WTC11 (cell line): ENCODE data around the gene DYRK1A. TPM values are rescaled to one million over a fixed set of nuclear protein-coding genes. Genes with fewer than 3 reads are reported as not detected.

Experiments used
- ATAC-seq: fragments of 200-7000 bp; cut with Tn5 transposase; 2 replicates; pipeline ENCODE4 v1.10.0; 2021; ENCODE audit warnings: mild to moderate bottlenecking, moderate library complexity
- CTCF ChIA-PET: fragments of 300-600 bp; sonication (Branson Sonifier 250); formaldehyde crosslinking; loops from one replicate; lab custom pipeline; 2021; ENCODE audit warnings: antibody characterized with exemption; lab: Charles Lee
- POLR2A ChIA-PET: fragments of 350-600 bp; sonication (Branson Sonifier 250); formaldehyde crosslinking; loops from one replicate; lab custom pipeline; 2021; ENCODE audit warnings: antibody characterized with exemption; lab: Charles Lee
- DNase-seq: peaks from one replicate; pipeline ENCODE4 v3.0.0; 2021; ENCODE audit warnings: low spot score
- H3K27ac Mint-ChIP-seq: 2 replicates; pipeline ENCODE4 v1.8.0; 2021; ENCODE audit warnings: mixed read lengths
- H3K27me3 Mint-ChIP-seq: 2 replicates; pipeline ENCODE4 v1.8.0; 2021; ENCODE audit warnings: low read depth, mild to moderate bottlenecking, moderate library complexity, mixed read lengths
- H3K36me3 Mint-ChIP-seq: 2 replicates; pipeline ENCODE4 v1.8.0; 2021; ENCODE audit warnings: mixed read lengths
- H3K4me1 Mint-ChIP-seq: 2 replicates; pipeline ENCODE4 v1.8.0; 2022; ENCODE audit warnings: mixed read lengths
- H3K4me3 Mint-ChIP-seq: 2 replicates; pipeline ENCODE4 v1.8.0; 2021; ENCODE audit warnings: mild to moderate bottlenecking, moderate library complexity, mixed read lengths
- H3K9me3 Mint-ChIP-seq: 2 replicates; pipeline ENCODE4 v1.8.0; 2021; ENCODE audit warnings: mixed read lengths
- E2F1 ChIP-seq: sonication (generic); formaldehyde crosslinking; IDR thresholded peaks from 2 replicates; pipeline ENCODE4 v1.8.0; 2022; ENCODE audit warnings: mild to moderate bottlenecking, missing genetic modification reagents
- EMX1 ChIP-seq: fragments of 250-450 bp; sonication (Bioruptor Pico); IDR thresholded peaks from 2 replicates; pipeline ENCODE4 v1.8.0; 2021; ENCODE audit warnings: mild to moderate bottlenecking
- FOXJ3 ChIP-seq: sonication (generic); formaldehyde crosslinking; IDR thresholded peaks from 2 replicates; pipeline ENCODE4 v1.9.0; 2021; ENCODE audit warnings: missing genetic modification reagents, mild to moderate bottlenecking, borderline replicate concordance
- GRHL2 ChIP-seq: fragments of 250-450 bp; sonication (Bioruptor Pico); IDR thresholded peaks from 2 replicates; pipeline ENCODE4 v1.8.0; 2022; ENCODE audit warnings: mild to moderate bottlenecking, moderate library complexity; ENCODE audit not compliant: insufficient replicate concordance, severe bottlenecking
- IRF2 ChIP-seq: sonication (generic); formaldehyde crosslinking; IDR thresholded peaks from 2 replicates; pipeline ENCODE4 v1.8.0; 2022; ENCODE audit warnings: low read depth, missing genetic modification reagents, borderline replicate concordance
- PRRX2 ChIP-seq: fragments of 250-450 bp; sonication (Bioruptor Pico); IDR thresholded peaks from 2 replicates; pipeline ENCODE4 v1.8.0; 2021; ENCODE audit warnings: mild to moderate bottlenecking
- SP1 ChIP-seq: sonication (generic); formaldehyde crosslinking; conservative IDR thresholded peaks from 2 replicates; pipeline ENCODE4 v1.8.1; 2022; ENCODE audit warnings: missing genetic modification reagents
- TEAD4 ChIP-seq: sonication (generic); formaldehyde crosslinking; IDR thresholded peaks from 2 replicates; pipeline ENCODE4 v1.8.0; 2022; ENCODE audit warnings: mild to moderate bottlenecking, missing genetic modification reagents
- ZNF219 ChIP-seq: sonication (generic); formaldehyde crosslinking; IDR thresholded peaks from 2 replicates; pipeline ENCODE4 v1.8.0; 2023; ENCODE audit warnings: missing genetic modification reagents, mild to moderate bottlenecking, borderline replicate concordance
- ZNF281 ChIP-seq: sonication (generic); formaldehyde crosslinking; IDR thresholded peaks from 2 replicates; pipeline ENCODE4 v1.8.0; 2023; ENCODE audit warnings: mild to moderate bottlenecking, missing genetic modification reagents
- total RNA-seq: library from RNA; stranded (reverse); gene quantifications from 3 replicates; pipeline ENCODE4 v1.2.3, GENCODE V29; 2021
- TF ChIP-seq, protein P1 (sequence below): fragments of 250-450 bp; sonication (Bioruptor Pico); IDR thresholded peaks from 2 replicates; pipeline ENCODE4 v2.1.2; 2022; ENCODE audit warnings: mild to moderate bottlenecking, moderate library complexity
- TF ChIP-seq, protein P2 (sequence below): sonication (generic); formaldehyde crosslinking; IDR thresholded peaks from 2 replicates; pipeline ENCODE4 v1.8.1; 2023; ENCODE audit warnings: mild to moderate bottlenecking, missing genetic modification reagents

Gene DYRK1A
- total RNA-seq, 1 experiment from 2014 or later: 56.5 TPM

DNA sequence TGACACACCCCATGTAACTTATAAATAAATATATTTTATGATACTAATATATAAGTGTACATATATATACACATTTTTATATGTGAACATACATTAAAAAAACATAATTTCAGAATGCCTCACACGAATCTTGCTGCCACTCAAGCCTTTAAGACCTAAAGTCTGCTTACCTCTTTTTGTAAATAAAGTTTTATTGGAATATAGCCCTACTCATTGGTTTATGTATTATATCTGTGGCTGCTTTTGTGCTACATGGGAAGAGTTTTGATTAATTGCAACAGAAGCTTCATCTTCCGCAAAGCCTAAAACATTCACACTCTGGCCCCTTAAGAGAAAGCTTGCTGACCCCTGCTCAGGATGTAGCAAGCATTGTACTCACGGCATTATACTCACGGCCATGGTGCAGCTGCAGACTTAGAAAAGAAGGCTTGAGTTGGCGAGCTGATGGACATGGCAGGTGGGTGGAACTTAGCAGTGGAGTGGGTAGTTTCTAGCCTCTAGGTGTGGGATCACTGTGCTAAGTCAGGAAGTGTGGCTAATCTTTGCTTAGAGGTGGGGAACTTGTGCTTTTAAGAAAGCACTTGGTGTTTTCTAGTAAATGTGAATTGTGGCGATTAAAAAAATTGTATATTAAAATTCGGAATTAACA lies 80.8 kb downstream of the DYRK1A start:
- Mint-ChIP-seq H3K36me3 (no peaks in the 10 kb centered on the region), H3K4me3 (no peak overlapping the region), H3K27ac (0 out of 2 replicates have a peak overlapping the region, but pooled peaks have one; percentile 42), H3K27me3 (no peaks in the 10 kb centered on the region), H3K9me3 (no peaks in the 10 kb centered on the region), H3K4me1 (peaks cover 72% of the 10 kb centered on the region)
- no peak for TF ChIP-seq ZNF219 (CRISPR knock-in tag)
- no peak for TF ChIP-seq SP1 (CRISPR knock-in tag)
- no peak for TF ChIP-seq E2F1 (CRISPR knock-in tag)
- no peak for TF ChIP-seq EMX1 (CRISPR knock-in tag)
- TF ChIP-seq ZNF281 (CRISPR knock-in tag): no peak
- no peak for TF ChIP-seq TEAD4 (CRISPR knock-in tag)
- TF ChIP-seq GRHL2 (CRISPR knock-in tag): no peak
- no peak for TF ChIP-seq PRRX2 (CRISPR knock-in tag)
- TF ChIP-seq FOXJ3 (CRISPR knock-in tag): no peak
- no peak for ATAC-seq
- ChIA-PET CTCF (no interaction called here), POLR2A (no interaction called here)
- DNase-seq: no peak

- peaks cover 71% of the 10 kb centered on the region for H3K4me1 Mint-ChIP-seq
- CTCF ChIA-PET: interaction anchor here (2.0 kb wide), 1 partner anchor 11 kb away, joined by 4 read pairs; no protein-coding TSS in a partner anchor
- POLR2A ChIA-PET: no interaction called here
- no peaks in the 10 kb centered on the region for H3K36me3 Mint-ChIP-seq
- no peak for TF ChIP-seq IRF2 (CRISPR knock-in tag)
- TF ChIP-seq, protein P1, sequence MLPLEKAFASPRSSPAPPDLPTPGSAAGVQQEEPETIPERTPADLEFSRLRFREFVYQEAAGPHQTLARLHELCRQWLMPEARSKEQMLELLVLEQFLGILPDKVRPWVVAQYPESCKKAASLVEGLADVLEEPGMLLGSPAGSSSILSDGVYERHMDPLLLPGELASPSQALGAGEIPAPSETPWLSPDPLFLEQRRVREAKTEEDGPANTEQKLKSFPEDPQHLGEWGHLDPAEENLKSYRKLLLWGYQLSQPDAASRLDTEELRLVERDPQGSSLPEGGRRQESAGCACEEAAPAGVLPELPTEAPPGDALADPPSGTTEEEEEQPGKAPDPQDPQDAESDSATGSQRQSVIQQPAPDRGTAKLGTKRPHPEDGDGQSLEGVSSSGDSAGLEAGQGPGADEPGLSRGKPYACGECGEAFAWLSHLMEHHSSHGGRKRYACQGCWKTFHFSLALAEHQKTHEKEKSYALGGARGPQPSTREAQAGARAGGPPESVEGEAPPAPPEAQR (CRISPR knock-in tag): no peak
- no peak for DNase-seq
- no peak for ATAC-seq
- no peak overlapping the region for H3K4me3 Mint-ChIP-seq
- no peaks in the 10 kb centered on the region for H3K27me3 Mint-ChIP-seq
- H3K9me3 Mint-ChIP-seq: no peaks in the 10 kb centered on the region
- peak overlapping the region; percentile 25; the same call in 1 of the 2 replicates for H3K27ac Mint-ChIP-seq
Observed at GRCh38 chr21:37449302-37449937, 82.8 kb downstream of the DYRK1A start.

- no peak overlapping the region for H3K4me3 Mint-ChIP-seq
- ChIA-PET POLR2A (interaction anchor here (0.6 kb wide), 1 partner anchor 80 kb away, joined by 4 read pairs; no protein-coding TSS in a partner anchor), CTCF (no interaction called here)
- no peaks in the 10 kb centered on the region for H3K27me3 Mint-ChIP-seq
- H3K36me3 Mint-ChIP-seq: no peaks in the 10 kb centered on the region
- no peak for DNase-seq
- ATAC-seq: no peak; the same call in 1 of the 2 replicates
- peaks cover 72% of the 10 kb centered on the region for H3K4me1 Mint-ChIP-seq
- peak overlapping the region; percentile 5; the same call in 1 of the 2 replicates for H3K27ac Mint-ChIP-seq
- H3K9me3 Mint-ChIP-seq: no peaks in the 10 kb centered on the region
- TF ChIP-seq, protein P2, sequence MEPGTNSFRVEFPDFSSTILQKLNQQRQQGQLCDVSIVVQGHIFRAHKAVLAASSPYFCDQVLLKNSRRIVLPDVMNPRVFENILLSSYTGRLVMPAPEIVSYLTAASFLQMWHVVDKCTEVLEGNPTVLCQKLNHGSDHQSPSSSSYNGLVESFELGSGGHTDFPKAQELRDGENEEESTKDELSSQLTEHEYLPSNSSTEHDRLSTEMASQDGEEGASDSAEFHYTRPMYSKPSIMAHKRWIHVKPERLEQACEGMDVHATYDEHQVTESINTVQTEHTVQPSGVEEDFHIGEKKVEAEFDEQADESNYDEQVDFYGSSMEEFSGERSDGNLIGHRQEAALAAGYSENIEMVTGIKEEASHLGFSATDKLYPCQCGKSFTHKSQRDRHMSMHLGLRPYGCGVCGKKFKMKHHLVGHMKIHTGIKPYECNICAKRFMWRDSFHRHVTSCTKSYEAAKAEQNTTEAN (CRISPR knock-in tag): no peak
- TF ChIP-seq, protein P1 (CRISPR knock-in tag): no peak
Observed at GRCh38 chr21:37450445-37450941, 83.9 kb downstream of the DYRK1A start.
